HG03575 (cell line): Measurements from ENCODE around the gene MARVELD1.

Experiments used
- ATAC-seq: cut with Tn5 transposase; IDR thresholded peaks from one replicate; pipeline ENCODE4 v1.9.1; 2021; ENCODE audit not compliant: unreplicated experiment, insufficient number of reproducible peaks, low FRiP score; ENCODE audit errors: extremely low read depth

MARVELD1 gene

DNA sequence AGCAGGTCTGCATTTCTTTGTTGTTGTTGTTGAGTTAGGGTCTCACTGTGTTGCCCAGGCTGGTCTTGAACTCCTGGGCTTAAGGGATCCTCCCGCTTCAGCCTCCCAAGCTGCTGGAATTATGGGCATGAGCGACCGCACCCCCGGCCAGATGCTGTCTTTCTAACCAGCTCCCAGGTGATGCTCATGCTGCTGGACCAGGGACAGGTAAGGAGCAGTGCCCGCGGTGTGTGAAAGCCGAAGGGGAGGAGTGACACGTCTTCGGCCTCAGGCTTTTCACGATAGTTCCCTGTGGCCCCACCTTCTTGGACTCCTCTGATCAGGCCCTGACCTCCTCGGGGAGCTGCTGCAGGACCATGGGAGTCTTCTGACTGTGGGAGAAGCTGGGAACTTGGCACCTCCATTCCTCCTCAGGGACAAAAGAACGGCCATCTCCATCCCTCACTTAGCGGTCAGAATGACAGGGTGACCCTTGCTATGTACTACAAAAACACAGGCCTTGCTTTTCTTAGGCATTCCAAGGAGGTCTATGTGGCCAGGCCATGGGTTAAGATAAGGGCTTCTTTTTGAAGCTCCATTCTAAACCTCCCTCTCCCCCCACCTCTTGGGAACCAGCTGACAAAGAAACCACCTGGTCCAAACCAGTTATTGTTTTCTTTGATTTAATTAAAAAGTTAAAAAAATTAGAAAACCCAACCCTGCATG lies 52.7 kb downstream of the MARVELD1 start:
- ATAC-seq, result no peak

DNA sequence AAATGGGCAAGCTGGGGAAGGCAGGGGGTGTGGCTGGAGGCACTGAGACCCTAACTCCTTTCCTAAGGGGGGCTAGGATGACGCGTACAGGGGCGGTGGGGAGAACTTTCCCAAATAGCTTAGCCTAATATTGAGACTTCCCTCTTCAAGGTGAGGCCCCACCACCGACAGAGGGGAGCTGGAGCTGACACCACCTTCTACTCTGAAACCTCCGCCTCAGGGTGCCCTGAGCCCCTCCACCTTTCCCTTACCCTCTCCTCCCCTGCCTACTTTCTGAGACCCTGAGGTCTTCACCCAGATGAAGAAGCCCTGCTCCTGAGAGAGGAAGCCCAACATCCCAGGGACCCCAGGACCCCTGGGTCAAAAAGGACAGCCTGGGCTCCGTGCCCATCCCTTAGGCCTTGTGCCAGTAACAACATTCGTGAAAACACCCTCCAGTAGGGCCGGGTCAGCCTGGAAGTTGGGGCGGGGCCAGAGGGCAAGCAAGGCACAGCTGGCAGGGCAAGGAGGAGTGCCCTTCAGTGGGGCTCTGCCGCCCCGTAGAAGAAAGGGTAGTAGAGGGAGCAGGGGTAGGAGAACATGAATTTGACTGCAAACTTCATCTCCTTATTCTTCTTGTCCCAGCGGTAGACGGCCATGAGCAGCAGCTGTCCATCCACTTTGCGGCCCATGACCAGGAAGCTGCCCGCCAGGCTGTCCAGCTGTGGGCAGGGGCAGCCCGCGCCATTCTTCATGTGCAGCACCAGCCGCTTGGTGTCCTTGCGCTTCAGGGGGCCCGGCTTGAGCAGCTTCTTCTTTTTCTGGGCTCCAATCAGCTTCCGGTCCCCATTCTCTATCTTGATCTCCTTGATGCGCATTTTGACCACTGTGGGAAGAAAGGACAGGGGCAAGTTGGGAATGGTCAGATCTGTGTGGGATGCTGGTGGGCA lies 53.7 kb downstream of the MARVELD1 start:
- ATAC-seq, result no peak
